GM12878 (cell line): ENCODE data around the gene GPR18.

ENCODE experiments used
- BRCA1 ChIP-seq: IDR thresholded peaks from 2 replicates; pipeline ENCODE4 v1.6.1; 2011; ENCODE audit warnings: low read depth, low read length, improper control_type of control experiment
- CBX5 ChIP-seq: sonication (generic); IDR thresholded peaks from 2 replicates; pipeline ENCODE4 v1.6.1; 2016; ENCODE audit warnings: low read depth, moderate library complexity, mild to moderate bottlenecking, inconsistent platforms
- CREB1 ChIP-seq: IDR thresholded peaks from 2 replicates; pipeline ENCODE4 v1.6.1; 2012; ENCODE audit warnings: low read depth, mild to moderate bottlenecking, inconsistent platforms
- DPF2 ChIP-seq: fragments of 450-650 bp; IDR thresholded peaks from 2 replicates; pipeline ENCODE4 v1.6.1; 2017; ENCODE audit warnings: mild to moderate bottlenecking
- EP300 ChIP-seq, 2 experiments: fragments of 150-350 bp in 1 of 2; IDR thresholded peaks; 2 replicates each; pipeline ENCODE4 v1.6.1; 2011 to 2012; ENCODE audit warnings: low read depth in 2 of 2, low read length in 2 of 2, borderline replicate concordance in 1 of 2, improper control_type of control experiment in 1 of 2, inconsistent platforms in 1 of 2; ENCODE audit not compliant: control insufficient read depth in 1 of 2
- TBL1XR1 ChIP-seq: IDR thresholded peaks from 2 replicates; pipeline ENCODE4 v1.6.1; 2012; ENCODE audit warnings: low read depth, low read length, improper control_type of control experiment
- ZNF274 ChIP-seq: IDR thresholded peaks from one replicate; pipeline ENCODE4 v1.8.0; 2011; ENCODE audit not compliant: insufficient read length, insufficient read depth

DNA sequence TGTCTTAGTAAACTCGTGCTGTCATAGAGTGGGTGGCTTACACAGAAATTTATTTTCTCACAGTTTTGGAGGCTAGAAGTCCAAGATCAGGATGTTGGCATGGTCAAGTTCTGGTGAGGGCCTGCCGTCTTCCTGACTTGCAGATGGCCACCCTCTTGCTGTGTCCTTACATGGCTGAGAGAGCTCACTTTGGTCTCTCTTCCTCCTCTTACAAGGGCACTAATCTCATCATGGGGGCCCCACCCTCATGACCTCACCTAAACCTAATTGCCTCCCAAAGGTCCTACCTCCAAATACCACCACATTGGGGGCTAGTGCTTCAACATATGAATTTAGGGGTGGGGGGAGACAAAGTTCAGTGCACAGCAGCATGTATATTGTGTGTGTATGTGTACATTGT lies 14.3 kb upstream of the GPR18 start:
- TF ChIP-seq BRCA1 (no peak), CBX5 (no peak), CREB1 (no peak), DPF2 (no peak), EP300 (IDR thresholded peaks at IDR 0.05; ENCODE audit: borderline replicate concordance in 1 of 2, control insufficient read depth in 1 of 2, low read depth in 2 of 2, low read length in 2 of 2) (no peak), TBL1XR1 (no peak), ZNF274 (no peak)
